HG03342 (cell line): ENCODE results near the gene GTPBP8.
"Not testable (repeated sequence)": the region's sequence is repeated elsewhere in the genome, so short reads cannot be mapped to it uniquely, and the experiment has no call there.

ENCODE experiments used
- ATAC-seq: cut with Tn5 transposase; IDR thresholded peaks from one replicate; pipeline ENCODE4 v1.9.1; 2021; ENCODE audit warnings: mild to moderate bottlenecking, moderate library complexity; ENCODE audit not compliant: unreplicated experiment

The GTPBP8 gene

GRCh38 chr3:112995800-112996199 lies 5.0 kb downstream of the GTPBP8 start:
- no peak for ATAC-seq

DNA sequence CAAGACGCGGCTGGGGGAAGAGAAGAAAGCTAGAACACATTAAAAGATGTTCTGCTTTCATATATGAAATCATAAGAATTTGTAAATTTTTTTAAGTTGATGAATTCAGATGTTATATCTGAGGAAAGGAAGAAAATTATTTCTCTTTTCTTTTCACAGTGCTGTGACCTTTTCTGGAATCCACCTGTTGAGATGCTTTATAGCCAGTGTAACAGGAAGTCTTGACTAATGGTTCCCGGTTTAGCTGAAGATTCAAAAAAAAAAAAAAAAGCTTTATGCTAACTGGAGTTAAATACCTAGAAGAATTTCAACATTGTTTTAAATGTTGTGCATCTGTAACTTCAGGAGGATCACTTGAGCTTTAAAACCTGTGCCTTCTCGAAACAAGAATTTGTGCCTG lies 9.9 kb downstream of the GTPBP8 start:
- no peak for ATAC-seq

DNA sequence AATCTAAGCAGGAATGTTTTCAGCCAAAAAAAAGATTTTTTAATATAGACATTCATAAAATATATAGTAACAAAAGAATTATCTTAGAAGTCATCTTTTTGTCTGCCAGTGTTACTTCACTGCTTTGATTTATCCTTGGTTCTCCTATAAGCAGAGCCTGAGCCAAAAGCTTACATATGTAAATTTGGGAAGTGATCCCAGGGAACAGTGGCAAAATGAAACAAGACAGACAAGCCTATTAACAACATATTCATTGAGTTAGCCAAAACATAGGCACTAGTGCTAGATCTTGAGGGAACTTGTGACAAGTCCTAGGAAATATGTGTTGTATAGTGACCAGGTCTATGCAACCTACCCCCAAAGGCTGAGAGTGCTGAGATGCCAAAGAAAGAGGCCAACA lies 11.3 kb downstream of the GTPBP8 start:
- ATAC-seq: no peak

DNA sequence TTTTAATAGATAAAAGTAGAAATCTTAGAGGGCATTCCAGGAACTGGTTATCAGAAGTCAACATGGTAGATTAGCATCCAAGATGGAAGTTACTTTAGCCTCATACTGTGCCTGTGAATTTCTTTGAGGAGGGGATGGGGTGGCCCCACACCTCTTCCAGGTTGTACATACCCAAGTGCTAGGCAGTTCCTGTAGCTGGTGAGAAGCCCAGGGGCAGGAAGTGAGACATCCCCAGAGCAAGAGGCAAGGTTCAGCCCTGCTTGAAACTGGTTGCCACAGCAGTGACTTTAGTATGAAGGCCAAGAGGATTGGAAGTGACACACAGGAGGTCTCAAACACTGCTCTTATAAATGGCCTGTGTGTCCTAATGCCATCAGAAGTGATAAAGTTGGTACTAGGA lies 11.9 kb downstream of the GTPBP8 start:
- ATAC-seq: no peak

GRCh38 chr3:113005611-113006010 lies 14.8 kb downstream of the GTPBP8 start:
- ATAC-seq: no peak

DNA sequence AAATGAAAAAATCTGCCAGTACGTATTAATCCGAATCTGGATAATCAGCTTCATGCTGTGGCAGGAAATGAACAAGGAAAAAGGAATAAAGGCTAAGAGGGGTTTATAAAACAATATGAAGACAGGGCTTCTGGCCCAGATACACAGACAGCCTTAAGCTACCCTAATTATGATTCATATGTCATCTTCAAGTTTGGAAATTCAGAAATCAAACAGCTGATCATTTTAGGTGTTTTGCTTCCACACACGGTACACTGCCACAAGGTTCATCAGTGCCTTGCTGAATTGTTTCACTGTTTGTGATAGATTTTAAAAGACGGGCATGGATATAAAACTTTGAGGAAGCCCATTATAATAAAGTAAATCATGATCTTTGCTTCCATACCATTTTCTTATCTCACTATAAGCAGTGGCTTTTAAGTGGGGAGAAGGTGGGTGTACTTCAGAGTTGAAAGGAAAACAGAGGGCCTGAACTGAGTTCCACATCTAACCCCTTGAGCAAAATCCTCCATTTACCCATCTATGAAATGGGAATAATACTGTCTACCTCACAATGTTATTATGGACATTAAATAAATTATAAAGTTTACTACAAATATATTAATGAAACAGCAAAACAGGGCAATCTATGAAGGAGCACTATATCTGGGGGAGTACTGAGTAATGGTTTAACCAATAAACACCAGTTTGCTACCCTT lies 15.7 kb downstream of the GTPBP8 start:
- ATAC-seq: no peak

DNA sequence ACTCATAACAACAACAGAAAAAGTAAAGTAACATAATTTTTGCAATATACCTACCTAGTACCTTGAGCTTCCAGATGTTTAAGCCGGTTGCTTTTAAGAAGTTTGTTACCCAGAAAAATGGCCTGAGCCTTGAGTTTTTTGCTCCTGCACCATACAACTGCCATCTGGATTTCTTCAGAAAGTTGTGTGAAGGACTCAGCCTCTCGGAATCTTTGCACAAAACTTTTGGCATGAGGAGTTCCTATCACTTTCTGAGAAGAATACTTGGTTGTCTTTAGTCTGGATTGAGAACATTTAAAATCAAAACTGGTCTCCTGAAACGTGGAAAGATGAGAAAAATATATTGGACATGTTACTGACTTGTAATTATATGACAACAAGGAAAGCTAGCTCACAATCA lies 17.3 kb downstream of the GTPBP8 start:
- ATAC-seq: no peak

- no peak for ATAC-seq
Observed at GRCh38 chr3:113013593-113013992, 22.8 kb downstream of the GTPBP8 start.

- peak; percentile 2 for ATAC-seq
Observed at GRCh38 chr3:113018536-113019181, 27.9 kb downstream of the GTPBP8 start.

- peak; percentile 86 for ATAC-seq
Observed at GRCh38 chr3:113019182-113020137, 28.7 kb downstream of the GTPBP8 start.

DNA sequence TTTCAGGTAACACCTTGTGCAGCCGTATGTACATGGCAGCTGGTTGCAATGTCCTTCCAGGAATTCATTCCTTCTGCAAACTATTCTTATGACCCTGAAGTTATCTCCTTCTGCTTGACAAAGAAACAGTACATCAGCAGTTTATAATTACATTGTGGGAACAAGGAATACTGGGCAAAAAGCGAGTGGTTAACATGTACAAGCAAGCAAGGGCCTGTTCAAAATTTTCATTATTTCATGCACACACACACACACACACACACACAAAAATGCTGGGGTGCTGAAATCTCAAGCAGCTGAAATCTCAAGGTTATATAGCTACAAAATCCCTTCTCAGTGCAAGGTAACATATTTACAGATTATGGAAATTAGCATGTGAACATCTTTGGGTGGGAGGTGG lies 30.7 kb downstream of the GTPBP8 start:
- no peak for ATAC-seq

- ATAC-seq: no peak
Observed at GRCh38 chr3:113034011-113034410, 43.2 kb downstream of the GTPBP8 start.

- ATAC-seq: no peak
Observed at GRCh38 chr3:113035387-113035982, 44.7 kb downstream of the GTPBP8 start.

DNA sequence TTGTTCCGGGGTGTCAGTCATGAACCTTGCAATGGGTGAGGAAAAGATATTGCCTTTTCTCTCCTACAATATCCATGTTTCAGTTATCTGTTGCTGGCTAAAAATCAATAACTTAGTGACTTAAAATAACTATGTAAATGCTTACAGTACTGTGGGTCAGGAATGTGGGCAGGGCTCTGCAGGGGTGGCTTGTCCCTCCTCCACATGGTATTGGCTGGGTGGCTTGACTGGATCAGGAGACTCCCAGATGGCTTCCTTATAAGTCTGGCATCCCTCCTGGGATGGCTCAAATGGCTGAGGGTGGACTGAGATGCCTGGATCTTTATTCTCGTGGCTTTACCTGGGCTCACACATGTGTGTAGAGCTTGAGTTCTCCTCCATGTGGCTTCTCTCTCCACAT lies 47.5 kb downstream of the GTPBP8 start:
- ATAC-seq: no peak

GRCh38 chr3:113039546-113039945 lies 48.8 kb downstream of the GTPBP8 start:
- ATAC-seq: no peak

DNA sequence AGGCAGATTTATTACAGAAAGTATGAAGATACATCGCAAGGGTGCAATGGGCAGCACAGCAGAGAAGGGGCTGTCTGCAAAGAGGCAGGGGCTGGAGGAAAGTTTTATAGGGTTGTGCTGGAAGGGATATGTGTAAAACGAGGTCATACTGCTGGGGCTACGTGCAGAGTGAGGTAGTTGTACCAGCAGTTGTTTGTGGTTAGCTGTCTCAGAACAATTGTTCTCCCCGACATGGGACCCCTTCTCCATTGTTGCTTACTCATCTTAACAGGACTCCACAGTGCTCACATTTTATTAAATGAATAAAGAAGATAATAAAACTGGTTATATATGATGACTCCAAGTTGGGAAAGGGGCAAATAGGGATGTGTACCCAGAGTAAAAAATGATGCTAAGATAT lies 49.4 kb downstream of the GTPBP8 start:
- no peak for ATAC-seq

DNA sequence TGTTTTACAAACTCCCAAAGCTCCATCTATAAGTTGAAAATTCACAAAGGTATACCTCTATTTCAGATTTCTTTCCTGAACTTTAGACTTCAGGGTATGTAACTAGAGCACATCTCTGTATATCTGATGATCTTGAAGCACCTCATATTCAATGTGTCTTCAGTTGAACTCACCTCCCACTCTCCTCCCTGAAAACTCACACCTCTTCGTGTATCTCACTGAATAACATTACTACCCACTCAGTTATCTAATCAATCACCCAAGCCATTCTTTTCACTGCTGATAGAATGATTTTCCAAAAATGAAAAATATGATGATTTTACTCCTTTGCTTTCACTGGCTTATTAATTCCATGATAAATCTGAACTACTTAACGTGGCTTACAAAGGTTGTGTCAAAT lies 52.9 kb downstream of the GTPBP8 start:
- no peak for ATAC-seq

DNA sequence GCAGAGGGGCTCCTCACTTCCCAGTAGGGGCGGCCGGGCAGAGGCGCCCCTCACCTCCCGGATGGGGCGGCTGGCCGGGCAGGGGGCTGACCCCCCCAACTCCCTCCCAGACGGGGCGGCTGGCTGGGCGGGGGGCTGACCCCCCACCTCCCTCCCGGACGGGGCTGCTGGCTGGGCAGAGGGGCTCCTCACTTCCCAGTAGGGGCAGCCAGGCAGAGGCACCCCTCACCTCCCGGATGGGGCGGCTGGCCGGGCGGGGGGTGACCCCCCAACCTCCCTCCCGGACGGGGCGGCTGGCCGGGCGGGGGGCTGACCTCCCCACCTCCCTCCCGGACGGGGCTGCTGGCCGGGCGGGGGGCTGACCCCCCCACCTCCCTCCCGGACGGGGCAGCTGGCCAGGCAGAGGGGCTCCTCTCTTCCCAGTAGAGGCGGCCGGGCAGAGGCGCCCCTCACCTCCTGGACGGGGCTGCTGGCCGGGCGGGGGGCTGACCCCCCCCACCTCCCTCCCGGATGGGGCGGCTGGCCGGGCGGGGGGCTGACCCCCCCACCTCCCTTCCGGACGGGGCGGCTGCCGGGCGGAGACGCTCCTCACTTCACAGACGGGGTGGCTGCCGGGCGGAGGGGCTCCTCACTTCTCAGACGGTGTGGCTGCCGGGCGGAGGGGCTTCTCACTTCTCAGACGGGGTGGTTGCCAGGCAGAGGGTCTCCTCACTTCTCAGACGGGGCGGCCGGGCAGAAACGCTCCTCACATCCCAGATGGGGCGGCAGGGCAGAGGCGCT lies 55.6 kb downstream of the GTPBP8 start:
- not testable (repeated sequence) for ATAC-seq

DNA sequence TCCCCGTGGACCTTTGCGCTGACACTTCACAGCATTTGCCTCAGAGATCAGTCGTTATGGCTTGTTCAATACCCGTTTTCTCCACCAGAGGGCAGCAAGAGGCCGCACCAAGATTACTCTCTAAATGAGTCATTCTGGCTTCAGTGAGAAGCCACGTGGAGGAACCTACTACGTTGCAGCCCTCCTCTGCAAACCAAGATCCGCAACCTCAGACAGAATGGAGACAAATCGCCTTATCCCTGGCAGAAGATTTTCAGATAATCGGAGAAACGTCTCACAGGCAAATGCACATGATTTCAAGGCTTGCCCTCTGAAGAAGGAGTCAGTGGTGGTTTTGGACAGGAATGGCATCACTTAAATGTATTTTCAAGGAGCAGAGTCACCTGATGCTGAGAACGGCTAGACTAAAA lies 60.5 kb downstream of the GTPBP8 start:
- peak; percentile 91 for ATAC-seq
